ENCODE results near the gene BPGM. TPM values are rescaled to one million over a fixed set of nuclear protein-coding genes. Genes with fewer than 3 reads are reported as not detected.

The BPGM gene
- total RNA-seq, 1 experiment from 2014 or later = 10.0 TPM

DNA sequence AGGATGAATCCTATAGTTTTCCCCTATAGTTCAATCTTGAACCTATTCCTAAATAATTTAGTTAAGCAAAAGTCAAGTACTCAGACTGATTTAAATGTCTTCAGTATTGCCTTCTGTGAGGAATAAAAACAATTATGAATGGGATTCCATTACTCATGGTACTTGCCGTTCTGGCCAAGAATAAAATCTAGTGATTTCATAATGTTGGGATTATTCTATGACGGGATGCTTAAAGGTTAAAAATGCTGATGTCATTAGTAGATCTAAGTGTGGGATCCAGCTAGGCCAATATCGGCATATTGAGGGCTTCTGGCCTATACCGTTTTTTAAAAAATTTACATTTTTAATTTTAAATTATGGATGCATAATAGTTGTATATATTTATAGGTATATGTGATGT lies 5.3 kb downstream of the BPGM start:
- no TSS peak for BruUV-seq (replicated peaks)
- no peak overlapping the region for H2AFZ ChIP-seq (ENCODE audit: low read depth, low read length, poor library complexity, severe bottlenecking)
- RAD21 ChIA-PET (ENCODE audit: low non-redundant PET in 1 of 2, low total read pairs in 2 of 2, uncharacterized antibody in 2 of 2, unreplicated experiment in 2 of 2) = no interaction called here
- no peaks in the 10 kb centered on the region for H3K27me3 ChIP-seq (ENCODE audit: insufficient read depth, low read length)
- H3K79me2 ChIP-seq (ENCODE audit: insufficient read depth, low read length) = 0 out of 2 replicates have a peak, but pooled peaks cover 4% of the 10 kb centered on the region
- DNase-seq (ENCODE audit: low read depth, low spot score) (no peak), ATAC-seq (no peak)
- no peak overlapping the region for H3K9ac ChIP-seq (ENCODE audit: low read length)
- POLR2A ChIA-PET = no interaction called here
- no peak overlapping the region for H3K4me2 ChIP-seq (ENCODE audit: low read length)
- H3K4me3 ChIP-seq (replicated peaks in 1 of 2; ENCODE audit: low read depth in 1 of 2, low read length in 2 of 2) = no peak overlapping the region
- H3K4me1 ChIP-seq (ENCODE audit: control insufficient read depth in 1 of 2, insufficient read depth in 2 of 2, low read length in 2 of 2) = 0 out of 4 replicates have a peak, but pooled peaks cover 0 to 3% of the 10 kb centered on the region in 2 experiments
- H3K27ac ChIP-seq (ENCODE audit: low read depth, low read length) = no peak overlapping the region
- no peaks in the 10 kb centered on the region for H3K9me3 ChIP-seq (ENCODE audit: control insufficient read depth in 1 of 2, insufficient read depth in 1 of 2, low read depth in 1 of 2, low read length in 2 of 2)
- no peaks in the 10 kb centered on the region for H4K20me1 ChIP-seq (ENCODE audit: insufficient read depth)
- H3K36me3 ChIP-seq (ENCODE audit: control insufficient read depth in 1 of 2, insufficient read depth in 2 of 2, low read length in 2 of 2) = no peaks in the 10 kb centered on the region
- TF ChIP-seq, protein P1, sequence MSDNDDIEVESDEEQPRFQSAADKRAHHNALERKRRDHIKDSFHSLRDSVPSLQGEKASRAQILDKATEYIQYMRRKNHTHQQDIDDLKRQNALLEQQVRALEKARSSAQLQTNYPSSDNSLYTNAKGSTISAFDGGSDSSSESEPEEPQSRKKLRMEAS (IDR thresholded peaks at IDR 0.05) = no peak
- TF ChIP-seq SP1 (IDR thresholded peaks at IDR 0.05; ENCODE audit: low read depth) (no peak), FOSL1 (IDR thresholded peaks at IDR 0.05; ENCODE audit: low read depth) (no peak), TCF7L2 (IDR thresholded peaks at IDR 0.05; ENCODE audit: borderline replicate concordance, extremely low read depth, insufficient read depth, insufficient read length) (no peak), YY1 (IDR thresholded peaks at IDR 0.05; ENCODE audit: extremely low read depth, insufficient replicate concordance, low read depth, low read length) (no peak), EZH2phosphoT487 (IDR thresholded peaks at IDR 0.05; ENCODE audit: borderline replicate concordance) (no peak)
- TF ChIP-seq, protein P2, sequence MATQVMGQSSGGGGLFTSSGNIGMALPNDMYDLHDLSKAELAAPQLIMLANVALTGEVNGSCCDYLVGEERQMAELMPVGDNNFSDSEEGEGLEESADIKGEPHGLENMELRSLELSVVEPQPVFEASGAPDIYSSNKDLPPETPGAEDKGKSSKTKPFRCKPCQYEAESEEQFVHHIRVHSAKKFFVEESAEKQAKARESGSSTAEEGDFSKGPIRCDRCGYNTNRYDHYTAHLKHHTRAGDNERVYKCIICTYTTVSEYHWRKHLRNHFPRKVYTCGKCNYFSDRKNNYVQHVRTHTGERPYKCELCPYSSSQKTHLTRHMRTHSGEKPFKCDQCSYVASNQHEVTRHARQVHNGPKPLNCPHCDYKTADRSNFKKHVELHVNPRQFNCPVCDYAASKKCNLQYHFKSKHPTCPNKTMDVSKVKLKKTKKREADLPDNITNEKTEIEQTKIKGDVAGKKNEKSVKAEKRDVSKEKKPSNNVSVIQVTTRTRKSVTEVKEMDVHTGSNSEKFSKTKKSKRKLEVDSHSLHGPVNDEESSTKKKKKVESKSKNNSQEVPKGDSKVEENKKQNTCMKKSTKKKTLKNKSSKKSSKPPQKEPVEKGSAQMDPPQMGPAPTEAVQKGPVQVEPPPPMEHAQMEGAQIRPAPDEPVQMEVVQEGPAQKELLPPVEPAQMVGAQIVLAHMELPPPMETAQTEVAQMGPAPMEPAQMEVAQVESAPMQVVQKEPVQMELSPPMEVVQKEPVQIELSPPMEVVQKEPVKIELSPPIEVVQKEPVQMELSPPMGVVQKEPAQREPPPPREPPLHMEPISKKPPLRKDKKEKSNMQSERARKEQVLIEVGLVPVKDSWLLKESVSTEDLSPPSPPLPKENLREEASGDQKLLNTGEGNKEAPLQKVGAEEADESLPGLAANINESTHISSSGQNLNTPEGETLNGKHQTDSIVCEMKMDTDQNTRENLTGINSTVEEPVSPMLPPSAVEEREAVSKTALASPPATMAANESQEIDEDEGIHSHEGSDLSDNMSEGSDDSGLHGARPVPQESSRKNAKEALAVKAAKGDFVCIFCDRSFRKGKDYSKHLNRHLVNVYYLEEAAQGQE (IDR thresholded peaks at IDR 0.05; ENCODE audit: low read depth) = no peak
- TF ChIP-seq, protein P3, sequence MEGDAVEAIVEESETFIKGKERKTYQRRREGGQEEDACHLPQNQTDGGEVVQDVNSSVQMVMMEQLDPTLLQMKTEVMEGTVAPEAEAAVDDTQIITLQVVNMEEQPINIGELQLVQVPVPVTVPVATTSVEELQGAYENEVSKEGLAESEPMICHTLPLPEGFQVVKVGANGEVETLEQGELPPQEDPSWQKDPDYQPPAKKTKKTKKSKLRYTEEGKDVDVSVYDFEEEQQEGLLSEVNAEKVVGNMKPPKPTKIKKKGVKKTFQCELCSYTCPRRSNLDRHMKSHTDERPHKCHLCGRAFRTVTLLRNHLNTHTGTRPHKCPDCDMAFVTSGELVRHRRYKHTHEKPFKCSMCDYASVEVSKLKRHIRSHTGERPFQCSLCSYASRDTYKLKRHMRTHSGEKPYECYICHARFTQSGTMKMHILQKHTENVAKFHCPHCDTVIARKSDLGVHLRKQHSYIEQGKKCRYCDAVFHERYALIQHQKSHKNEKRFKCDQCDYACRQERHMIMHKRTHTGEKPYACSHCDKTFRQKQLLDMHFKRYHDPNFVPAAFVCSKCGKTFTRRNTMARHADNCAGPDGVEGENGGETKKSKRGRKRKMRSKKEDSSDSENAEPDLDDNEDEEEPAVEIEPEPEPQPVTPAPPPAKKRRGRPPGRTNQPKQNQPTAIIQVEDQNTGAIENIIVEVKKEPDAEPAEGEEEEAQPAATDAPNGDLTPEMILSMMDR (IDR thresholded peaks at IDR 0.05 in 2 of 3, conservative IDR thresholded peaks at IDR 0.05 in 1 of 3; ENCODE audit: borderline replicate concordance in 1 of 3, insufficient read depth in 1 of 3, low read depth in 2 of 3, low read length in 2 of 3) = no peak
- TF ChIP-seq, protein P4, sequence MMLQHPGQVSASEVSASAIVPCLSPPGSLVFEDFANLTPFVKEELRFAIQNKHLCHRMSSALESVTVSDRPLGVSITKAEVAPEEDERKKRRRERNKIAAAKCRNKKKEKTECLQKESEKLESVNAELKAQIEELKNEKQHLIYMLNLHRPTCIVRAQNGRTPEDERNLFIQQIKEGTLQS (IDR thresholded peaks at IDR 0.05) = no peak
- intact Hi-C loops (cut with micrococcal nuclease) = no loop called here
- H3K9me2 ChIP-seq (ENCODE audit: insufficient read depth) = no peaks in the 10 kb centered on the region
- CTCF ChIA-PET = no interaction called here

All from HCT116 (cell line).